GM12801 (cell line): ENCODE results near the gene FAM222B.

ENCODE experiments used
- CTCF ChIP-seq: IDR thresholded peaks from one replicate; pipeline ENCODE4 v1.5.1; 2011; ENCODE audit warnings: control low read depth; ENCODE audit not compliant: insufficient read length; ENCODE audit errors: extremely low read depth

Gene FAM222B

DNA sequence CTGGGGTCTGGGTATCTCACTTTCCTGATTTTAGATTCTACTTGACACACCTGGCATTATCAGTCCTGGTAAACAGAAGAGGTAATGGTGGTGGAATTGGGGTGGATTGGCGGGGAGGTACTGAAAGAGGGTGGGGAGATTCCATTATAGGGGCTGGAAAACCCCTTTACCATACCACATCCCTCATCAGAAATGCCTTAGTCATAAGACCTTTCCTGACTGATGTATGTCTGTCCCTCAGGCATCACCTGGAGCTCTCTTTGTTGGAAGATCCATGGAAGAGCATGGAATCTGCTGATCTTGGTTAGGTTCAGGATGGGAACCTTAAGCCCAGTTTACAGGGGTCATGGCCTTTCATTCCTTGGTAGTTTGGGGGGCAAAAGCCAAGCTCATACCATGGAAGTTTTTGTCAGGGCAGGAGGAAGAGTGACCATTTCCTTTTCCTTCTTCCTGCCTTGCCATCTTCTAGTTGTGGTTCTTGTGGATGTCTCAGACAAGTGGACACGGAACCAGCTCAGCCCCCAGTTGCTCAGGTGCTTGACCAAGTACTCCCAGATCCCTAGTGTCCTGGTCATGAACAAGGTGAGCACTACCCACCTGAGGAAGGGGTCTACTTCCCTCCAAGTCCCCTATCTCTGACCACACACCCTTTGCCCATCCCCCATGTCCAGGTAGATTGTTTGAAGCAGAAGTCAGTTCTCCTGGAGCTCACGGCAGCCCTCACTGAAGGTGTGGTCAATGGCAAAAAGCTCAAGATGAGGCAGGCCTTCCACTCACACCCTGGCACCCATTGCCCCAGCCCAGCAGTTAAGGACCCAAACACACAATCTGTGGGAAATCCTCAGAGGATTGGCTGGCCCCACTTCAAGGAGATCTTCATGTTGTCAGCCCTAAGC, 15.6 kb upstream of the FAM222B start:
- TF ChIP-seq CTCF, result no peak

GRCh38 chr17:28856028-28856574, 13.5 kb upstream of the FAM222B start:
- TF ChIP-seq CTCF, result no peak

DNA sequence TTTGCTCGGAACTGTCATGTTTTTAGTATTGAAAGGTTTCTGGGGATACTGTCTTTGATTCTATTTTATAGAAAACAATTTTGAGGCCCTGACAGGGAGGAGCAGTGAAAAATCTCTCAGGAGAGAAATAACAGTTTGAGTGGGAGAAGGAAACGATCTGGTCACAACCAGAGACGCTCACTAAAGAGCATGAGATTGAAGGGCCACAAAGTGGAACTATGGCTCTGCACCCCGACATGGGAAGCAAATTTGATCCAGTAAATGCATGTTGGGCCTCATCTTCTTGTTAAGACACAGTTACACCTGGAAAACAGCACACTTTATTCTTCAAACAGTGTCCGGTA, 12.7 kb upstream of the FAM222B start:
- TF ChIP-seq CTCF, result no peak

DNA sequence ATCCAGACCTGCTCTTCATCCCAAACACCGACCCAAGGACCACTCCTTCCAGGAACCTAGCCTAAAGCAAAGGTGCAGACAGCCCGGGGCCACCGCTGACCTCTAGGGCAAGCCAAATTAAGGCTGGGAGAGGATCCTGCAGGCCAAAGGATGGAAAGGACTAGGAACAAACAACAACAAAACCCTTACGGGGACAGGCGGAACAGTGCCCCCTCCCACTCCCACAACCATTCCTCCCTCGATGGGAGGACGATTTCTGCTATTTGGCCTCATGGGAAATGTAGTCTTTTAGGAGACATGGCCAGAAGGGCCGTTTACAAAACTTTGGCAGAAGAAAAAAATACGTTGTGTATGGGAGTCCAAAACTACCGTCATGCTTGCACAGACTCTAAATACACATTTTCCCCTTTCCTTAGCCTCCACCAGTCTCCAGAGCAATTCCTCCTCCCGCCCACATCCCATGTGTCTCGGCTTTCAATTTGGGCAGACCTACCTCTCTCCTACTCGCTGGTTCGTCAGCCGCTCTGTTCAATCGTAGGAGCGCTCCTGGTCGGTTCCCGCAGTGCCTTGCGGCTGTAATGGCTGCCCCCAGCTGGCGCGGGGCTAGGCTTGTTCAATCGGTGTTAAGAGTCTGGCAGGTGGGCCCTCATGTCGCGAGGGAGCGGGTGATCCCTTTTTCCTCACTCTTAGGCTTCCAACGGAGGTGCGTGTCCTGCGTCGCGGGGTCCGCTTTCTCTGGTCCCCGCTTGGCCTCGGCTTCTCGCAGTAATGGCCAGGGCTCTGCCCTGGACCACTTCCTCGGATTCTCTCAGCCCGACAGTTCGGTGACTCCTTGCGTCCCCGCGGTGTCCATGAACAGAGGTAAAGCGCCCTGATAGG, 12.1 kb upstream of the FAM222B start, which contains the start of gene ERAL1:
Gene ERAL1 (plus strand): TSS at position 560 of the 879 bp plus-strand sequence. CDS start 19 bp downstream, at position 579.
- TF ChIP-seq CTCF, result no peak

- no peak for TF ChIP-seq CTCF
These were observed 10.7 kb upstream of the FAM222B start for GRCh38 chr17:28853295-28853694.

- TF ChIP-seq CTCF, result no peak
These were observed 6.7 kb upstream of the FAM222B start for GRCh38 chr17:28849281-28849680.

DNA sequence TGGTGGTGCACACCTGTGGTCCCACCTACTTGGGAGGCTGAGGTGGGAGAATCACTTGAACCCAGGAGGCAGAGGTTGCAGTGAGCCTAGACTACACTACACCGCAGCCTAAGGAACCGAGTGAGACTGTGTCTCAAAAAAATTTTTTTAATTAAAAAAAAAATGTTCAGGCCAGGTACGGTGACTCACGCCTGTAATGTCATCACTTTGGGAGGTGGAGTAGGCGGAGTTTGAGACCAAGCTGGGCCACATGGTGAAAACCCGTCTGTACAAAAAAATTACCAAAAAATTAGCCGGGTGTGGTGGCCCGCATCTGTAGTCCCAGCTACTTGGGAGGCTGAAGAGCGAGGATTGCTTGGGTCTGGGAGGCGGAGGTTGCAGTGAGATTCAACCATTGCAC, 3.6 kb upstream of the FAM222B start:
- TF ChIP-seq CTCF, result no peak
